HEK293 (cell line): ENCODE results near the gene B9D1.

Experiments
- CTCF ChIA-PET: fragments of 350-600 bp; formaldehyde crosslinking; extraction: SDS; loops from one replicate; lab custom pipeline; 2021; ENCODE audit warnings: antibody characterized with exemption; lab: Yijun Ruan, JAX
- POLR2A ChIA-PET: fragments of 300-600 bp; formaldehyde crosslinking; extraction: SDS; loops from one replicate; lab custom pipeline; 2020; ENCODE audit warnings: antibody characterized with exemption, inconsistent platforms; lab: Yijun Ruan, JAX
- H3K27ac ChIP-seq: fragments of 200-500 bp; sonication (Bioruptor generic); 2 replicates; pipeline ENCODE4 v1.5.1; 2014; ENCODE audit warnings: low read depth, low read length, control low read depth, inconsistent platforms; ENCODE audit errors: extremely low read depth
- H3K36me3 ChIP-seq, 2 experiments: fragments of 200-500 bp in 1 of 2; sonication (Bioruptor generic) in 1 of 2; 1 replicate in 1 of 2; 2 replicates in 1 of 2; pipeline ENCODE4 v1.5.1; 2014 to 2017; ENCODE audit warnings: inconsistent platforms in 2 of 2, low read length in 2 of 2; ENCODE audit not compliant: control insufficient read depth in 2 of 2, insufficient read depth in 1 of 2
- H3K4me1 ChIP-seq: fragments of 200-500 bp; sonication (Bioruptor generic); 2 replicates; pipeline ENCODE4 v1.5.1; 2014; ENCODE audit warnings: mild to moderate bottlenecking, low read length, inconsistent platforms; ENCODE audit not compliant: control insufficient read depth, insufficient read depth
- H3K4me3 ChIP-seq: 2 replicates; pipeline ENCODE4 v1.5.1; 2011; ENCODE audit warnings: low read depth, mild to moderate bottlenecking, control low read depth, low read length, moderate library complexity
- H3K9me3 ChIP-seq: fragments of 200-500 bp; sonication (Bioruptor generic); 2 replicates; pipeline ENCODE4 v1.5.1; 2014; ENCODE audit warnings: low read depth, low read length, inconsistent platforms; ENCODE audit not compliant: control insufficient read depth, insufficient read depth
- CTCF ChIP-seq: fragments of 450-650 bp; formaldehyde crosslinking; IDR thresholded peaks from 2 replicates; pipeline ENCODE4 v1.5.1; 2016; ENCODE audit warnings: missing biosample characterization, missing genetic modification characterization
- GLIS2 ChIP-seq: fragments of 450-650 bp; formaldehyde crosslinking; IDR thresholded peaks from 2 replicates; pipeline ENCODE4 v1.5.1; 2016; ENCODE audit warnings: missing biosample characterization, missing genetic modification characterization
- HOXA7 ChIP-seq: sonication (generic); formaldehyde crosslinking; IDR thresholded peaks from 2 replicates; pipeline ENCODE4 v1.8.1; 2022; ENCODE audit warnings: missing genetic modification reagents, borderline replicate concordance
- KLF9 ChIP-seq: fragments of 450-650 bp; formaldehyde crosslinking; IDR thresholded peaks from 2 replicates; pipeline ENCODE4 v1.5.1; 2016; ENCODE audit warnings: missing biosample characterization, missing genetic modification characterization, low read depth
- MYNN ChIP-seq: fragments of 450-650 bp; formaldehyde crosslinking; IDR thresholded peaks from 2 replicates; pipeline ENCODE4 v1.5.1; 2016; ENCODE audit warnings: missing biosample characterization, missing genetic modification characterization, borderline replicate concordance
- RBAK ChIP-seq: fragments of 450-650 bp; formaldehyde crosslinking; IDR thresholded peaks from 2 replicates; pipeline ENCODE4 v1.5.1; 2016; ENCODE audit warnings: missing biosample characterization, missing genetic modification characterization
- SCRT2 ChIP-seq: fragments of 450-650 bp; formaldehyde crosslinking; IDR thresholded peaks from 2 replicates; pipeline ENCODE4 v1.5.1; 2016; ENCODE audit warnings: missing biosample characterization, missing genetic modification characterization
- SP2 ChIP-seq: fragments of 450-650 bp; formaldehyde crosslinking; IDR thresholded peaks from 2 replicates; pipeline ENCODE4 v1.5.1; 2016; ENCODE audit warnings: missing biosample characterization, missing genetic modification characterization
- SP3 ChIP-seq: fragments of 450-650 bp; formaldehyde crosslinking; IDR thresholded peaks from 2 replicates; pipeline ENCODE4 v1.5.1; 2016; ENCODE audit warnings: missing biosample characterization, missing genetic modification characterization
- ZBTB8A ChIP-seq: fragments of 450-650 bp; formaldehyde crosslinking; IDR thresholded peaks from 2 replicates; pipeline ENCODE4 v1.5.1; 2016; ENCODE audit warnings: missing biosample characterization, missing genetic modification characterization
- ZFP3 ChIP-seq: fragments of 450-650 bp; formaldehyde crosslinking; IDR thresholded peaks from 2 replicates; pipeline ENCODE4 v1.5.1; 2016; ENCODE audit warnings: low read depth, missing biosample characterization, missing genetic modification characterization
- ZFP69B ChIP-seq: fragments of 450-650 bp; formaldehyde crosslinking; IDR thresholded peaks from 2 replicates; pipeline ENCODE4 v1.5.1; 2016; ENCODE audit warnings: missing biosample characterization, missing genetic modification characterization
- ZNF19 ChIP-seq: fragments of 450-650 bp; formaldehyde crosslinking; IDR thresholded peaks from 2 replicates; pipeline ENCODE4; 2016; ENCODE audit warnings: missing biosample characterization, missing genetic modification characterization, low read depth
- ZNF214 ChIP-seq: fragments of 450-650 bp; formaldehyde crosslinking; IDR thresholded peaks from 2 replicates; pipeline ENCODE4 v1.5.1; 2017; ENCODE audit warnings: missing biosample characterization, mild to moderate bottlenecking, missing genetic modification characterization, borderline replicate concordance
- ZNF23 ChIP-seq: fragments of 450-650 bp; formaldehyde crosslinking; IDR thresholded peaks from 2 replicates; pipeline ENCODE4 v1.5.1; 2016; ENCODE audit warnings: missing biosample characterization, missing genetic modification characterization, borderline replicate concordance
- ZNF341 ChIP-seq: fragments of 450-650 bp; formaldehyde crosslinking; IDR thresholded peaks from 2 replicates; pipeline ENCODE4; 2016; ENCODE audit warnings: low read depth, missing biosample characterization, missing genetic modification characterization
- ZNF37A ChIP-seq: fragments of 450-650 bp; IDR thresholded peaks from 2 replicates; pipeline ENCODE4 v1.5.1; 2018; ENCODE audit warnings: missing biosample characterization, missing genetic modification characterization
- ZNF391 ChIP-seq: fragments of 450-650 bp; formaldehyde crosslinking; IDR thresholded peaks from 2 replicates; pipeline ENCODE4 v1.5.1; 2016; ENCODE audit warnings: low read depth, missing biosample characterization, missing genetic modification characterization, borderline replicate concordance
- ZNF510 ChIP-seq: fragments of 450-650 bp; formaldehyde crosslinking; IDR thresholded peaks from 2 replicates; pipeline ENCODE4 v1.5.1; 2018; ENCODE audit warnings: mild to moderate bottlenecking, missing genetic modification characterization, missing biosample characterization; ENCODE audit not compliant: insufficient replicate concordance
- ZNF549 ChIP-seq: fragments of 450-650 bp; IDR thresholded peaks from 2 replicates; pipeline ENCODE4 v1.5.1; 2018; ENCODE audit warnings: missing biosample characterization, missing genetic modification characterization, mild to moderate bottlenecking, inconsistent platforms, moderate library complexity
- ZNF610 ChIP-seq: fragments of 450-650 bp; formaldehyde crosslinking; IDR thresholded peaks from 2 replicates; pipeline ENCODE4 v1.5.1; 2016; ENCODE audit warnings: missing biosample characterization, missing genetic modification characterization, borderline replicate concordance
- ZNF645 ChIP-seq: fragments of 450-650 bp; formaldehyde crosslinking; IDR thresholded peaks from 2 replicates; pipeline ENCODE4; 2016; ENCODE audit warnings: missing biosample characterization, missing genetic modification characterization
- ZNF658 ChIP-seq: fragments of 450-650 bp; formaldehyde crosslinking; IDR thresholded peaks from 2 replicates; pipeline ENCODE4; 2016; ENCODE audit warnings: missing biosample characterization, missing genetic modification characterization
- ZNF670 ChIP-seq: fragments of 450-650 bp; formaldehyde crosslinking; IDR thresholded peaks from 2 replicates; pipeline ENCODE4 v1.5.1; 2016; ENCODE audit warnings: missing biosample characterization, missing genetic modification characterization, low read depth
- ZNF76 ChIP-seq: fragments of 450-650 bp; formaldehyde crosslinking; IDR thresholded peaks from 2 replicates; pipeline ENCODE4; 2016; ENCODE audit warnings: low read depth, missing biosample characterization, missing genetic modification characterization, borderline replicate concordance
- ZNF768 ChIP-seq: fragments of 450-650 bp; formaldehyde crosslinking; IDR thresholded peaks from 2 replicates; pipeline ENCODE4 v1.5.1; 2018; ENCODE audit warnings: missing biosample characterization, mild to moderate bottlenecking, missing genetic modification characterization
- ZSCAN23 ChIP-seq: fragments of 450-650 bp; formaldehyde crosslinking; IDR thresholded peaks from 2 replicates; pipeline ENCODE4 v1.5.1; 2016; ENCODE audit warnings: missing biosample characterization, missing genetic modification characterization
- TF ChIP-seq, protein P1 (sequence below): fragments of 450-650 bp; formaldehyde crosslinking; IDR thresholded peaks from 2 replicates; pipeline ENCODE4 v1.5.1; 2016; ENCODE audit warnings: missing biosample characterization, missing genetic modification characterization

Gene B9D1

GRCh38 chr17:19366637-19366972, 4.1 kb upstream of the B9D1 start:
- Histone ChIP-seq H3K9me3 (no peaks in the 10 kb centered on the region), H3K36me3 (no peaks in the 10 kb centered on the region), H3K27ac (no peak overlapping the region), H3K4me1 (peaks cover 4% of the 10 kb centered on the region)
- ChIA-PET CTCF (interaction anchor here (0.6 to 5.6 kb wide), 4 partner anchors 11 to 951 kb away, joined by 3 to 156 read pairs (median 6); partner anchors contain the start of gene MAPK7), POLR2A (no interaction called here)
- no peak for TF ChIP-seq ZNF76 (tag by site-specific recombination)
- TF ChIP-seq ZSCAN23 (tag by site-specific recombination), result no peak
- TF ChIP-seq MYNN, result no peak
- TF ChIP-seq ZNF37A, result no peak
- TF ChIP-seq ZNF768, result no peak
- no peak for TF ChIP-seq SCRT2 (tag by site-specific recombination)
- TF ChIP-seq ZFP69B (tag by site-specific recombination), result no peak
- TF ChIP-seq KLF9 (tag by site-specific recombination), result no peak
- no peak for TF ChIP-seq ZNF391 (tag by site-specific recombination)
- no peak for TF ChIP-seq ZNF610
- TF ChIP-seq, protein P1, sequence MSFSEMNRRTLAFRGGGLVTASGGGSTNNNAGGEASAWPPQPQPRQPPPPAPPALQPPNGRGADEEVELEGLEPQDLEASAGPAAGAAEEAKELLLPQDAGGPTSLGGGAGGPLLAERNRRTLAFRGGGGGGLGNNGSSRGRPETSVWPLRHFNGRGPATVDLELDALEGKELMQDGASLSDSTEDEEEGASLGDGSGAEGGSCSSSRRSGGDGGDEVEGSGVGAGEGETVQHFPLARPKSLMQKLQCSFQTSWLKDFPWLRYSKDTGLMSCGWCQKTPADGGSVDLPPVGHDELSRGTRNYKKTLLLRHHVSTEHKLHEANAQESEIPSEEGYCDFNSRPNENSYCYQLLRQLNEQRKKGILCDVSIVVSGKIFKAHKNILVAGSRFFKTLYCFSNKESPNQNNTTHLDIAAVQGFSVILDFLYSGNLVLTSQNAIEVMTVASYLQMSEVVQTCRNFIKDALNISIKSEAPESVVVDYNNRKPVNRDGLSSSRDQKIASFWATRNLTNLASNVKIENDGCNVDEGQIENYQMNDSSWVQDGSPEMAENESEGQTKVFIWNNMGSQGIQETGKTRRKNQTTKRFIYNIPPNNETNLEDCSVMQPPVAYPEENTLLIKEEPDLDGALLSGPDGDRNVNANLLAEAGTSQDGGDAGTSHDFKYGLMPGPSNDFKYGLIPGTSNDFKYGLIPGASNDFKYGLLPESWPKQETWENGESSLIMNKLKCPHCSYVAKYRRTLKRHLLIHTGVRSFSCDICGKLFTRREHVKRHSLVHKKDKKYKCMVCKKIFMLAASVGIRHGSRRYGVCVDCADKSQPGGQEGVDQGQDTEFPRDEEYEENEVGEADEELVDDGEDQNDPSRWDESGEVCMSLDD (tag by site-specific recombination), result no peak
- TF ChIP-seq SP2 (tag by site-specific recombination), result no peak
- no peak for TF ChIP-seq ZNF658 (tag by site-specific recombination)
- no peak for TF ChIP-seq ZNF19 (tag by site-specific recombination)
- no peak for TF ChIP-seq ZNF510 (tag by site-specific recombination)
- TF ChIP-seq ZNF341 (tag by site-specific recombination), result no peak
- TF ChIP-seq, all 188 proteins: peak for 0
- no peak overlapping the region for H3K4me3 ChIP-seq

DNA sequence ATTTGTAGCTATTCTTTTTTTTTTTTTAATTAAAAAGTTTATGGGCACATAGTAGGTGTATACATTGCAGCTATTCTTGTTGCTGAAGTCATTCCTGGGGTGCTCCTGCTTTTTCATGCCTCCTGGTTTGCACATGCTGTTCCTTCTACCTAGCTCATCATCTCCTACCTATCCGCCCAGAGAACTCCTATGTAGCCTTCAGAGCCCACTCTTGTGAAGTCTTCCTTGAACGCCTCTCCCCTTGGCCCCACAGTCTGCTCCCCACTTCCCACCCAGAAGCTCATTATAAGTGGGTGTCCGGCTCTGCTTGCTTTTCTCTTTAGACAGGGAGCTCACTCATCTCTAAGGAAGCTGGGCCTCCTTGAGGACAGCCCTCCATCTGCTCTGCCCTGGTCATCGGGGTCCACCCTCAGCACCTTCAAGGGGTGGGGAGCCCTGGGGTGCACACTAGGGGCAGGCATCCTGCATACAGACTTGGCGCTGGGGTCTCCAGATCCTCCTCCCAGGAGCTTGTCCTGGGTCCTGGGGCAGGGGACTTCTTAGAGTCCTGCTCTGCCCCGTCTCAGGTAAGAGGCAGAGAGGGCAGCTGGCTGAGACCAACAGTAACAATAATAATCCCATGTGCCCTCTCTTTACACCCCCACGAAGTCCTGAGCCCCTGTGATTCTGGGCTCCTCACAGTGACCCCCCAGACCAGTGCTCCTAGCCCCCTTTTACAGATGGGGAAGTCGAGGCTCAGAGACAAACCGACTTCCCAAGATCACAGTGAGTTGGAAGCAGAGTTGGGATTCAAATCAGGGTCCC, 3.5 kb upstream of the B9D1 start:
- ChIA-PET POLR2A (interaction anchor here (0.6 to 0.9 kb wide), 2 partner anchors 83 to 141 kb away, joined by 3 read pairs; no protein-coding TSS in a partner anchor), CTCF (interaction anchor here (0.6 to 5.6 kb wide), 8 partner anchors 12 to 397 kb away, joined by 3 to 156 read pairs (median 4); partner anchors contain the start of gene MAPK7)
- no peaks in the 10 kb centered on the region for H3K36me3 ChIP-seq
- H3K27ac ChIP-seq, result no peak overlapping the region
- H3K9me3 ChIP-seq, result no peaks in the 10 kb centered on the region
- H3K4me1 ChIP-seq, result peaks cover 5% of the 10 kb centered on the region
- H3K4me3 ChIP-seq, result no peak overlapping the region
- no peak for TF ChIP-seq HOXA7 (CRISPR knock-in tag)
- peak; percentile 86 for TF ChIP-seq ZFP3 (tag by site-specific recombination)
- TF ChIP-seq, all 188 proteins: peak for 1

DNA sequence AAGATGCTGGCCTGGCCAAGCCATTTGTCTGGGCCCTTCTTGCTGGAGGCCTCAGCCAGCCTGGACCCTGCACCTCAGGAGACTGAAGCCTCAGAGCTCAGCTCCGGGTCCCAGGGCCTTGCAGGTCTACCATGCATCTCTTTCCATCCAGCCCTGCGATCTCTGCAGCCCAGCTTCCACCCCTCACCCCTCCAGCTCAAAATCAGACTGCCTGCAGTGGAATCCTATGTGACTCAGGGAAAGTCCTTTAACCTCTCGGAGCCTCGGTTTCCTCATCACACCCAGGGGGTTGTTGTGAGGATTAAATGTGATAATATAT, 2.9 kb upstream of the B9D1 start:
- H3K27ac ChIP-seq, result no peak overlapping the region
- H3K4me3 ChIP-seq, result no peak overlapping the region
- TF ChIP-seq ZBTB8A (tag by site-specific recombination) (no peak), ZNF23 (tag by site-specific recombination) (no peak), GLIS2 (no peak), SP3 (tag by site-specific recombination) (no peak), SCRT2 (tag by site-specific recombination) (no peak), ZNF670 (tag by site-specific recombination) (no peak), ZNF214 (tag by site-specific recombination) (no peak), ZNF549 (tag by site-specific recombination) (no peak), ZNF645 (tag by site-specific recombination) (no peak), RBAK (tag by site-specific recombination) (no peak), CTCF (tag by site-specific recombination) (no peak)
- no peaks in the 10 kb centered on the region for H3K36me3 ChIP-seq
- no peaks in the 10 kb centered on the region for H3K9me3 ChIP-seq
- peaks cover 5% of the 10 kb centered on the region for H3K4me1 ChIP-seq
- CTCF ChIA-PET, result interaction anchor here (0.6 to 5.6 kb wide), 8 partner anchors 12 to 398 kb away, joined by 3 to 156 read pairs (median 5); partner anchors contain the start of gene MAPK7
- POLR2A ChIA-PET, result interaction anchor here (0.6 to 0.9 kb wide), 2 partner anchors 84 to 141 kb away, joined by 3 read pairs; no protein-coding TSS in a partner anchor
